Breast epithelium (tissue), 4 donors: Measurements from ENCODE around the gene CENPB. TPM values are rescaled to one million over a fixed set of nuclear protein-coding genes. Genes with fewer than 3 reads are reported as not detected.

ENCODE experiments used
- DNase-seq, 2 donors: peaks; one replicate each; pipeline ENCODE4 v3.0.0-alpha.2; 2019; ENCODE audit warnings: low spot score in 2 of 2
- H3K27ac ChIP-seq, 2 donors: fragments of 200-600 bp; sonication (generic) in 1 of 2; one replicate each; pipeline ENCODE4 v1.5.1; 2016 to 2019; ENCODE audit warnings: mild to moderate bottlenecking in 1 of 2
- H3K27me3 ChIP-seq, 2 donors: fragments of 200-600 bp; sonication (generic) in 1 of 2; one replicate each; pipeline versions ENCODE4 v1.5.1 to v1.6.0; 2017 to 2019; ENCODE audit warnings: control low read depth in 1 of 2, mild to moderate bottlenecking in 1 of 2
- H3K36me3 ChIP-seq: fragments of 200-600 bp; one replicate; pipeline ENCODE4 v1.5.1; 2019
- H3K4me1 ChIP-seq, 2 donors: fragments of 200-600 bp; sonication (generic); one replicate each; pipeline ENCODE4 v1.5.1; 2016 to 2019; ENCODE audit warnings: control low read depth in 1 of 2
- H3K4me3 ChIP-seq, 3 donors: fragments of 200-600 bp; sonication (generic); 1 replicate in 2 of 3; 2 replicates in 1 of 3; pipeline ENCODE4 v1.5.1; 2016 to 2019; ENCODE audit warnings: mild to moderate bottlenecking in 3 of 3, moderate library complexity in 2 of 3
- H3K9me3 ChIP-seq, 2 donors: fragments of 200-600 bp; sonication (generic) in 1 of 2; one replicate each; pipeline ENCODE4 v1.5.1; 2016 to 2019; ENCODE audit warnings: control low read depth in 1 of 2
- POLR2A ChIP-seq: fragments of 450-650 bp; IDR thresholded peaks from one replicate; pipeline ENCODE4 v1.6.1; 2016; ENCODE audit warnings: antibody characterized with exemption, mild to moderate bottlenecking, moderate library complexity
- POLR2AphosphoS5 ChIP-seq, 3 donors: sonication (generic); formaldehyde crosslinking; IDR thresholded peaks; one replicate each; pipeline ENCODE4 v1.6.1; 2017; ENCODE audit warnings: antibody characterized with exemption in 3 of 3
- intact Hi-C: fragments of 100-400 bp; cut with DNase I; formaldehyde crosslinking; loops from one replicate; pipeline ENCODE4 v1.15.1; 2023; ENCODE audit warnings: low total_unique reads
- total RNA-seq, 3 donors: library from RNA; depleted of rRNA; stranded (reverse); fragments of >200 nt; gene quantifications; one replicate each; pipeline ENCODE4 v1.1.0, GENCODE V29; 2016
- TF ChIP-seq, protein P1 (sequence below), 3 donors: fragments of 450-650 bp; IDR thresholded peaks; one replicate each; pipeline ENCODE4 v1.5.1; 2016 to 2017; ENCODE audit warnings: antibody characterized with exemption in 3 of 3, mild to moderate bottlenecking in 3 of 3, moderate library complexity in 3 of 3

CENPB gene
- total RNA-seq, 3 donors from 2014 or later = 55.5 to 69.8 (median 68.2) TPM

DNA sequence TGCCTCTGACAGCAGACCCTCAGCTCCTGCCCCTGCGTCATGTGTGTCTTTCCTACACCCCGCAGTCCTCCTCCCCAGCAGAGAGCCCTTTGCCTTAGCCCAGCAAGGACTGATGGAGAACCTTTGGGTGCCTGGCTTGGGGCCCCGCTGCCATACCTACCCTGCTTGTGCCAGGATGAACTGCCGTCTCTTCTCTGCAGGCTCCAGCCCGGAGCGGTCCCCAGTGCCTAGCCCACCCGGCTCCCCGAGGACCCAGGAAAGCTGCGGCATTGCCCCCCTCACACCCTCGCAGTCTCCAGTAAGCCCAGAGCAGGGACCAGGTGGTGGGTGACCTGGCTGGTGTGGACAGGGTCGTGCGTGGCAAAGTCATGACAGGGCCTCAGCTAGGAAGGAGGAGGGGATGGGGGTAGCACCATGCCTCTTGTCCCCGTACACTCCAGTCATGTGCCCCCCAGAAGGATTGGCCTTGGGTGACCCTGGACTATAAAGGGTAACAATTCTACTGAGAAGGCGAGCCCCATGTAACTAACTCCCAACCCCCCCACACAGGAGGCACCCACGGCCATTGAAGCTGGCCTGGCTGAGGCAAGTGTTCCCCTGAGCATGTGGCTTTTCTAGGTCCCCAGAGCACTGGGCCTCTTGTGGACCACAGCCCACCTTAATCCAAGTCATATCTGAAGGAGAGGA lies 45.8 kb downstream of the CENPB start:
- TF ChIP-seq POLR2AphosphoS5 (IDR thresholded peaks at IDR 0.05) = no peak
- TF ChIP-seq POLR2A = no peak
- TF ChIP-seq, protein P1, sequence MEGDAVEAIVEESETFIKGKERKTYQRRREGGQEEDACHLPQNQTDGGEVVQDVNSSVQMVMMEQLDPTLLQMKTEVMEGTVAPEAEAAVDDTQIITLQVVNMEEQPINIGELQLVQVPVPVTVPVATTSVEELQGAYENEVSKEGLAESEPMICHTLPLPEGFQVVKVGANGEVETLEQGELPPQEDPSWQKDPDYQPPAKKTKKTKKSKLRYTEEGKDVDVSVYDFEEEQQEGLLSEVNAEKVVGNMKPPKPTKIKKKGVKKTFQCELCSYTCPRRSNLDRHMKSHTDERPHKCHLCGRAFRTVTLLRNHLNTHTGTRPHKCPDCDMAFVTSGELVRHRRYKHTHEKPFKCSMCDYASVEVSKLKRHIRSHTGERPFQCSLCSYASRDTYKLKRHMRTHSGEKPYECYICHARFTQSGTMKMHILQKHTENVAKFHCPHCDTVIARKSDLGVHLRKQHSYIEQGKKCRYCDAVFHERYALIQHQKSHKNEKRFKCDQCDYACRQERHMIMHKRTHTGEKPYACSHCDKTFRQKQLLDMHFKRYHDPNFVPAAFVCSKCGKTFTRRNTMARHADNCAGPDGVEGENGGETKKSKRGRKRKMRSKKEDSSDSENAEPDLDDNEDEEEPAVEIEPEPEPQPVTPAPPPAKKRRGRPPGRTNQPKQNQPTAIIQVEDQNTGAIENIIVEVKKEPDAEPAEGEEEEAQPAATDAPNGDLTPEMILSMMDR (IDR thresholded peaks at IDR 0.05) = no peak
- DNase-seq = no peak

DNA sequence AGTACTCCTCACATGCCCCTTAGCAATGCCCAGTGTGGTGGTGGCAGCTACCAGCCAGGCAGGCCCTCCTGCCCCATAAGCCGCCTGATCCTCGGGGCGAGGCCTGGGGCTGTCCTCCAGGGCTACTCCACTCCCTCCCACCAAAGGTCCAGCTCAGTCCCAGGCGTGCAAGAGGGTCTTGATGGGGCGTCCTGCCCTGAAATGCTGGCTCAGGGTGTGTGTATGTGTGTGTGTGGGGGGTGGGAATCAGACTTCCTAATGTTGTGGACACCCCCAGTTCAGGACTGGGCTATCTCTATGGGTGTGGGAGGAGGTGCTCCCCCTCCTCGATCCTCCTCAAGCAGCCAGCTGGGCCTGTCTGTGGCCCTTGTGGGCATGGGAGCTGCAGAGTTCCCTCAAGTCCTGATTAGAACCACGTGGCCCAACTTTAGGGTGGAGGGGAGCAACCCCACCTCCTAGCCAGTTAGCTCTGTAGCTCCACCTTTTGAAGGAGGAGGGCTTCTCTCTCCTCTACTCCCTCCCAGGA lies 46.6 kb downstream of the CENPB start:
- DNase-seq = no peak
- Histone ChIP-seq H3K4me3 (no peak overlapping the region), H3K9me3 (no peaks in the 10 kb centered on the region), H3K27me3 (no peaks in the 10 kb centered on the region), H3K4me1 (peaks cover 0 to 6% of the 10 kb centered on the region in 2 donors), H3K27ac (peak overlapping the region; percentile 14 to 84), H3K36me3 (no peaks in the 10 kb centered on the region)
- intact Hi-C loops = no loop called here
- TF ChIP-seq POLR2AphosphoS5 (IDR thresholded peaks at IDR 0.05) = no peak
- no peak for TF ChIP-seq POLR2A
- TF ChIP-seq, protein P1 (IDR thresholded peaks at IDR 0.05) = no peak

More for the DNA sequence above, 45.8 kb downstream of the CENPB start:
- no peaks in the 10 kb centered on the region for H3K36me3 ChIP-seq
- H3K4me3 ChIP-seq = no peak overlapping the region
- intact Hi-C loops = no loop called here
- peaks cover 0 to 6% of the 10 kb centered on the region in 2 donors for H3K4me1 ChIP-seq
- no peaks in the 10 kb centered on the region for H3K27me3 ChIP-seq
- peak overlapping the region in 1 of 2 donors; percentile 84 for H3K27ac ChIP-seq
- H3K9me3 ChIP-seq = no peaks in the 10 kb centered on the region

DNA sequence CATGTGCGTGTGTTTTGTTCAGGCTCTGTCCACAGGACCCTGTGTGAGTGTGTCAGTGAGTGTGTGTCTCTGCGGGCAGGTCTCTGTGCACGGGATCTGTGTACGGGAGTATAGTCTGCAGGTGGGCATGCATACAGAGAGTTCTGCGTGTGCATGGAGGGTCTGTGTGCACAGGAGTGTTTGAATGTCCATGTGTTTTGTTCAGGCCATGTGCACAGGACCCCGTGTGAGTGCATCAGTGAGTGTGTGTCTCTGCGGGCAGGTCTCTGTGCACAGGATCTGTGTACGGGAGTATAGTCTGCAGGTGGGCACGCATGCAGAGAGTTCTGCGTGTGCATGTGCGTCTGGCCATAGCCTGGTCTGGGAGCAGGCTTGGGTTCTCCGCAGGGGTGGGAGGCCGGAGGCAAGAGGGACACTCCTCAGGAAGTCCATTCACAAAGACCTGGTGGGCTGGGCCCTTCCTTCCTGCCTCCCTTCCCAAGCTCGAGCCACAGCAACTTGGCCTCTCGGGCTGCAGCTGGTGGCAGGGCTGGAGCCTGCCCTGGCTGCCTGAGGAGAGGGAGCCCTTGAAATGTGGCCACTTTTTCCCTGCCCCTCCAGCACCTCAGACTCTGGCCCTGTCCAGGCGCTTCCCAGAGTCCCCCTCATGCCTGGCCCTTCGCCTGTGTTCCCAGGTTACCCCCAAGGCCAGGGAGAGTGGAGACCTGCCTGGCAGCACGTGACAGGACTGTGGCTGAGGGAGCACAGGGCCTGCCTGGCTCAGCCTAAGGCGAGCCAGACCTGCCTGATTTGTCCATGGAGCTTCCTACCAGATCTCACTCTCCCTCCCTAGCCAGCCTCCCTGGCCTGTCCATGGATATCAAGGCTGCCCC lies 47.2 kb downstream of the CENPB start:
- H3K4me1 ChIP-seq = peaks cover 0 to 6% of the 10 kb centered on the region in 2 donors
- H3K27ac ChIP-seq = peak overlapping the region; percentile 14 to 84
- TF ChIP-seq POLR2A = no peak
- no peak for TF ChIP-seq POLR2AphosphoS5 (IDR thresholded peaks at IDR 0.05)
- TF ChIP-seq, protein P1 (IDR thresholded peaks at IDR 0.05) = no peak
- no peak for DNase-seq
- intact Hi-C loops = no loop called here
- H3K9me3 ChIP-seq = no peaks in the 10 kb centered on the region
- H3K27me3 ChIP-seq = no peaks in the 10 kb centered on the region
- H3K4me3 ChIP-seq = no peak overlapping the region
- no peaks in the 10 kb centered on the region for H3K36me3 ChIP-seq

DNA sequence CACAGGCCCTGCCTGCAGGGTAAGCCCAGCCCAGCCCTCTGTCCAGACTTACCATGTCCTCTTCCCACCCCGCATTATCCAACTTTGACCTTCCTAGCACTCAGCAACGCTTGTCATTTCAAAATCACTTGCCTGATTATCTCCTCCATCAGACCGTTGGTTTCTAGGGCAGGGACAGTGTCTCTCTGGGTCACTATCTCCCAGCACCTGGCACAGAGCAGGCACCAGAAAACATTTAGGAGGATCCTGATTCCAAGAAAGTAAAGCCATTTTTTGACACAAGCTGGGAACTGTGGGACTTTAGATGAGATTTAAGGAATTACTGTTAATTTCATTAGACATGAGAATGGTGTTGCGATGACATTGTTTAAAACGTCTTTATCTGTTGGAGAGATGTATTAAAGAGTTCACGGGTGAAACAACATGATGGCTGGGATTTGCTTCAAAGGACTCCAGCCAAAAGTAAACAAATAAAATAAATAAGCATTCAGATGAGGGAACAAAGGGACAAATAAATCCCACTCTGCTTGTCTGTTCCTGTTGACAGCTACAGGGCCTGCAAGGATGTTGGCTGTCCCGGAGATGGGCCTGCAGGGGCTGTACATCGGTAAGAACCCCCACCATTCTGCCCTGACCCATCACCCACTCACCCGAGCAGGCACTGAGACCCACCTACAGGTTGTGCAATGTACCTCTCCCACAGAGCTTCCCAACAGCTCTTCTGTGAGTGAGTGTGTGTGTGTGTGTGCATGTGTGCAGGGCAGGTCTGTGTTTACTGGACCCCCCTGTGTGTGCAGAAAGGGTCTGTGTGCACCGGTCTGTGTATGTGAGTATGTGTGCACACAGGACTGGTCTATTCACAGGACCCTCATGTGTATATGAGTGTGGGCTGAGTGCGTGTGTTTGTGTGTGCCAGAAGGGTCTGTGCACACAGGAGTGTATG lies 48.2 kb downstream of the CENPB start:
- peaks cover 0 to 6% of the 10 kb centered on the region in 2 donors for H3K4me1 ChIP-seq
- DNase-seq = no peak
- no peak overlapping the region for H3K4me3 ChIP-seq
- H3K27me3 ChIP-seq = peaks cover 0 to 3% of the 10 kb centered on the region in 2 donors
- intact Hi-C loops = no loop called here
- no peaks in the 10 kb centered on the region for H3K9me3 ChIP-seq
- H3K27ac ChIP-seq = peak overlapping the region in 1 of 2 donors; percentile 55
- H3K36me3 ChIP-seq = no peaks in the 10 kb centered on the region
- TF ChIP-seq, protein P1 (IDR thresholded peaks at IDR 0.05) = no peak
- TF ChIP-seq POLR2AphosphoS5 (IDR thresholded peaks at IDR 0.05) = no peak
- TF ChIP-seq POLR2A = no peak
